ENCODE results near the gene BTBD9. TPM values are rescaled to one million over a fixed set of nuclear protein-coding genes. Genes with fewer than 3 reads are reported as not detected.

Gene BTBD9
- polyA plus RNA-seq, 2 of the 4 experiments (the other 2 are of a cell fraction): 2.3 to 4.6 TPM

DNA sequence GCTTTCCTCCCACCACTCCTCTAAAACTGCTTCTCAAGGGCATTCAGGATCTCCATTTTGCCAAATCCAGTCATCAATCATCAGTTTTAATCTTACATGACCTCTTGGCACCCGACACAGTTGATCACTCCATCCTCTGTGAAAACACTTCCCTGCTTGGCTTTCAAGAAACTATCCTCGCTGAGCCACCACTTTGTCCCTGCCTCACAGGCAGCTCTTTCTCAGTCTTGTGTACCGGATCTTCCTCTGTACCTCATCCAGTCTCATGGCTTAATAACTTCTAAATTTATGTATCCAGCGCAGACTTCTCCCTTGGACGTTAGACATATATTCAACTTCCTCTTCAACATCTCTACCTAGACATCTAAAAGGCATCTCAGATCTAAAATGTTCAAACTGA lies 89.9 kb downstream of the BTBD9 start:
- Histone ChIP-seq H3K9me3 (no peaks in the 10 kb centered on the region), H3K4me2 (no peak overlapping the region), H3K4me1 (peaks cover under 1% of the 10 kb centered on the region; the same call in 1 of the 3 replicates), H3K27ac (no peak overlapping the region), H3K4me3 (no peak overlapping the region)
- POLR2A ChIA-PET: no interaction called here
- CTCF ChIA-PET: no interaction called here
- no peak for FAIRE-seq
- TF ChIP-seq REST (IDR thresholded peaks at IDR 0.05) (no peak), FOXS1 (CRISPR knock-in tag; IDR thresholded peaks at IDR 0.05) (no peak), CBX2 (IDR thresholded peaks at IDR 0.05; ENCODE audit: borderline replicate concordance, low read depth) (no peak), CEBPB (IDR thresholded peaks at IDR 0.05) (no peak), RARB (CRISPR knock-in tag; IDR thresholded peaks at IDR 0.05) (no peak), HOXA7 (CRISPR knock-in tag; IDR thresholded peaks at IDR 0.05) (no peak), RAD21 (conservative IDR thresholded peaks at IDR 0.05 in 1 of 2, IDR thresholded peaks at IDR 0.05 in 1 of 2) (no peak), RCOR1 (IDR thresholded peaks at IDR 0.05; ENCODE audit: low read depth, low read length) (no peak)
- TF ChIP-seq, protein P1, sequence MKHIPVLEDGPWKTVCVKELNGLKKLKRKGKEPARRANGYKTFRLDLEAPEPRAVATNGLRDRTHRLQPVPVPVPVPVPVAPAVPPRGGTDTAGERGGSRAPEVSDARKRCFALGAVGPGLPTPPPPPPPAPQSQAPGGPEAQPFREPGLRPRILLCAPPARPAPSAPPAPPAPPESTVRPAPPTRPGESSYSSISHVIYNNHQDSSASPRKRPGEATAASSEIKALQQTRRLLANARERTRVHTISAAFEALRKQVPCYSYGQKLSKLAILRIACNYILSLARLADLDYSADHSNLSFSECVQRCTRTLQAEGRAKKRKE (CRISPR knock-in tag; IDR thresholded peaks at IDR 0.05; ENCODE audit: low read depth): no peak
- TF ChIP-seq, protein P2, sequence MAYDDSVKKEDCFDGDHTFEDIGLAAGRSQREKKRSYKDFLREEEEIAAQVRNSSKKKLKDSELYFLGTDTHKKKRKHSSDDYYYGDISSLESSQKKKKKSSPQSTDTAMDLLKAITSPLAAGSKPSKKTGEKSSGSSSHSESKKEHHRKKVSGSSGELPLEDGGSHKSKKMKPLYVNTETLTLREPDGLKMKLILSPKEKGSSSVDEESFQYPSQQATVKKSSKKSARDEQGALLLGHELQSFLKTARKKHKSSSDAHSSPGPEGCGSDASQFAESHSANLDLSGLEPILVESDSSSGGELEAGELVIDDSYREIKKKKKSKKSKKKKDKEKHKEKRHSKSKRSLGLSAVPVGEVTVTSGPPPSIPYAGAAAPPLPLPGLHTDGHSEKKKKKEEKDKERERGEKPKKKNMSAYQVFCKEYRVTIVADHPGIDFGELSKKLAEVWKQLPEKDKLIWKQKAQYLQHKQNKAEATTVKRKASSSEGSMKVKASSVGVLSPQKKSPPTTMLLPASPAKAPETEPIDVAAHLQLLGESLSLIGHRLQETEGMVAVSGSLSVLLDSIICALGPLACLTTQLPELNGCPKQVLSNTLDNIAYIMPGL (CRISPR knock-in tag; IDR thresholded peaks at IDR 0.05; ENCODE audit: borderline replicate concordance): no peak
- 87% methylated on average over 5 of the region's 5 CpGs for WGBS (ENCODE audit: missing lambda C conversion rate)
- DNase-seq (ENCODE audit: low read depth in 1 of 2, low spot score in 1 of 2): no peak
- no peak for ATAC-seq

DNA sequence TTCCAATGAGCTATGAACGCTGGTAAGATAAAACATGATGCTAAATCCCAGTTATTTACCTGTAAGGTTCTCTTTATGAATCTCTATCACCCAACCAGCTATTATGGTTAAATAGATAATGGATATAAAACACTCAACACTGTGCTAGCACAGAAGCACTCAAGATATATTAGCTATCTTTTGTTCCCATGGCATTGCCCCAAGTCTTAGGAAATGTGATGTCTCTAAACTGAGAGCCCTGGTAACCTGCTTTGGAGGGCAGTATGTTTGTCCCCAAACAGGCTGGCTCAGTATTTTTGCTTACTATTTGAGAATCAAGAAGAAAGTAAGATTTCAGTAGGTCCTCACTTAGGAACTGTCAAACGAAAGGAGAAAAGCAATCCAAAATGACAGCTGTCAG lies 90.5 kb downstream of the BTBD9 start:
- Histone ChIP-seq H3K4me1 (no peaks in the 10 kb centered on the region), H3K4me3 (no peak overlapping the region), H3K4me2 (no peak overlapping the region), H3K9me3 (no peaks in the 10 kb centered on the region), H3K27ac (no peak overlapping the region)
- WGBS (ENCODE audit: missing lambda C conversion rate): 89% methylated on average over 2 of the region's 2 CpGs
- ATAC-seq: no peak
- TF ChIP-seq RFX5 (IDR thresholded peaks at IDR 0.05) (no peak), E2F6 (IDR thresholded peaks at IDR 0.05; ENCODE audit: borderline replicate concordance, low read depth) (no peak), ESRRA (IDR thresholded peaks at IDR 0.05; ENCODE audit: borderline replicate concordance, low read length) (no peak), KDM1A (IDR thresholded peaks at IDR 0.05; ENCODE audit: low read depth) (no peak), CHD2 (IDR thresholded peaks at IDR 0.05; ENCODE audit: low read length, partially characterized antibody) (no peak), FOSL2 (IDR thresholded peaks at IDR 0.05) (no peak), FOSL2 (CRISPR knock-in tag; IDR thresholded peaks at IDR 0.05) (no peak), HOXB5 (CRISPR knock-in tag; IDR thresholded peaks at IDR 0.05) (no peak)
- ChIA-PET CTCF (no interaction called here), POLR2A (no interaction called here)
- no peak for FAIRE-seq
- DNase-seq (ENCODE audit: low read depth in 1 of 2, low spot score in 1 of 2): no peak

Data from A549 (cell line).